GM18511 (cell line): ENCODE measurements around the gene GUCA2B.

Source experiments
- ATAC-seq: cut with Tn5 transposase; IDR thresholded peaks from one replicate; pipeline ENCODE4 v1.9.1; 2021; ENCODE audit warnings: mild to moderate bottlenecking, moderate library complexity; ENCODE audit not compliant: unreplicated experiment

GUCA2B gene

GRCh38 chr1:42183957-42184268, 30.7 kb downstream of the GUCA2B start:
- no peak for ATAC-seq

- ATAC-seq: no peak
Observed at GRCh38 chr1:42184616-42185015, 31.4 kb downstream of the GUCA2B start.

GRCh38 chr1:42186152-42186551, 32.9 kb downstream of the GUCA2B start:
- no peak for ATAC-seq

GRCh38 chr1:42189931-42190853, 37.0 kb downstream of the GUCA2B start:
- no peak for ATAC-seq

- no peak for ATAC-seq
Observed at GRCh38 chr1:42191319-42191718, 38.1 kb downstream of the GUCA2B start.

- no peak for ATAC-seq
Observed at GRCh38 chr1:42192106-42192505, 38.9 kb downstream of the GUCA2B start.

- no peak for ATAC-seq
Observed at GRCh38 chr1:42195841-42196240, 42.6 kb downstream of the GUCA2B start.

- no peak for ATAC-seq
Observed at GRCh38 chr1:42198251-42198650, 45.0 kb downstream of the GUCA2B start.

- no peak for ATAC-seq
Observed at GRCh38 chr1:42201986-42202385, 48.8 kb downstream of the GUCA2B start.
